Keratinocyte (primary cell): Measurements from ENCODE around the gene CACNA1C. TPM values are rescaled to one million over a fixed set of nuclear protein-coding genes. Genes with fewer than 3 reads are reported as not detected.

Experiments
- DNase-seq: peaks from one replicate; pipeline ENCODE4 v3.0.0-alpha.2; 2011; ENCODE audit warnings: low read depth, missing footprints, low spot score
- FAIRE-seq: peaks from 2 replicates; lab custom pipeline; 2011; peaks lifted over from hg19 to GRCh38; lab: Jason Lieb, UNC
- H2AFZ ChIP-seq: 2 replicates; pipeline ENCODE4 v1.6.0; 2012; ENCODE audit warnings: low read length, control low read depth, inconsistent platforms; ENCODE audit not compliant: control insufficient read depth
- H3K27ac ChIP-seq: 2 replicates; pipeline ENCODE4 v1.5.1; 2011; ENCODE audit warnings: low read length; ENCODE audit not compliant: control insufficient read depth, insufficient read depth
- H3K27me3 ChIP-seq: 3 replicates; pipeline ENCODE4 v1.6.0; 2011; ENCODE audit warnings: low read length; ENCODE audit not compliant: control insufficient read depth, insufficient read depth; ENCODE audit errors: extremely low read depth
- H3K36me3 ChIP-seq, 2 experiments: 2 replicates in 1 of 2; 3 replicates in 1 of 2; pipeline ENCODE4 v1.5.1; 2011; ENCODE audit warnings: low read length in 2 of 2, mild to moderate bottlenecking in 1 of 2; ENCODE audit not compliant: control insufficient read depth in 2 of 2, insufficient read depth in 2 of 2; ENCODE audit errors: extremely low read depth in 1 of 2
- H3K4me1 ChIP-seq: 3 replicates; pipeline ENCODE4 v1.5.1; 2011; ENCODE audit warnings: low read length; ENCODE audit not compliant: control insufficient read depth, insufficient read depth; ENCODE audit errors: extremely low read depth
- H3K4me2 ChIP-seq: 3 replicates; pipeline ENCODE4 v1.6.0; 2011; ENCODE audit warnings: low read depth, low read length; ENCODE audit not compliant: control insufficient read depth, insufficient read depth; ENCODE audit errors: extremely low read depth
- H3K4me3 ChIP-seq, 3 experiments: fragments of 200-600 bp in 1 of 3; sonication (generic) in 1 of 3; 2 replicates in 2 of 3; 3 replicates in 1 of 3; pipeline ENCODE4 v1.5.1; 2011 to 2016; ENCODE audit warnings: low read length in 3 of 3, mild to moderate bottlenecking in 3 of 3, control low read depth in 2 of 3, inconsistent platforms in 1 of 3, low read depth in 1 of 3, mixed read lengths in 1 of 3, mixed run types in 1 of 3, moderate library complexity in 1 of 3; ENCODE audit not compliant: control insufficient read depth in 2 of 3, insufficient read depth in 2 of 3; ENCODE audit errors: extremely low read depth in 1 of 3
- H3K79me2 ChIP-seq: 2 replicates; pipeline ENCODE4 v1.6.0; 2012; ENCODE audit warnings: low read length; ENCODE audit not compliant: control insufficient read depth, insufficient read depth
- H3K9ac ChIP-seq: 3 replicates; pipeline ENCODE4 v1.6.0; 2011; ENCODE audit warnings: low read length; ENCODE audit not compliant: control insufficient read depth, insufficient read depth; ENCODE audit errors: extremely low read depth
- H3K9me1 ChIP-seq: 3 replicates; pipeline ENCODE4 v1.6.0; 2011; ENCODE audit warnings: low read length; ENCODE audit not compliant: control insufficient read depth, insufficient read depth; ENCODE audit errors: extremely low read depth
- H3K9me3 ChIP-seq: 2 replicates; pipeline ENCODE4 v1.5.1; 2012; ENCODE audit warnings: low read depth, low read length; ENCODE audit not compliant: control insufficient read depth
- H4K20me1 ChIP-seq: 3 replicates; pipeline ENCODE4 v1.6.0; 2011; ENCODE audit warnings: low read length; ENCODE audit not compliant: control insufficient read depth, insufficient read depth; ENCODE audit errors: extremely low read depth
- EZH2 ChIP-seq: IDR thresholded peaks from one replicate; pipeline ENCODE4 v1.6.1; 2012; ENCODE audit warnings: inconsistent platforms, mild to moderate bottlenecking, low read length, moderate library complexity
- dilution Hi-C: fragments of 300-500 bp; cut with MboI; formaldehyde crosslinking; loops from one replicate; pipeline ENCODE4 v1.7.0; 2020; ENCODE audit warnings: low sequenced_read_pairs; ENCODE audit not compliant: extremely low pct_ligation_motif_present
- polyA plus RNA-seq, 5 experiments: library from polyadenylated mRNA; depleted of rRNA in 3 of 5; stranded (reverse) in 3 of 5; stranded (forward) in 1 of 5; unstranded in 1 of 5; fragments of >200 nt; gene quantifications; 1 replicate in 1 of 5; 2 replicates in 3 of 5; 3 replicates in 1 of 5; pipeline versions ENCODE4 v1.2.1 to v1.2.3, GENCODE V29; 2011 to 2012; ENCODE audit warnings: missing spikeins in 2 of 5, low read depth in 1 of 5, low replicate concordance in 1 of 5
- TF ChIP-seq, protein P1 (sequence below), 3 experiments: IDR thresholded peaks in 1 of 3; conservative IDR thresholded peaks in 1 of 3; optimal IDR thresholded peaks in 1 of 3; 2 replicates in 2 of 3; 3 replicates in 1 of 3; pipeline versions ENCODE3 to v1.5.1; 2011; ENCODE audit warnings: low read length in 3 of 3, mild to moderate bottlenecking in 3 of 3, moderate library complexity in 2 of 3, control low read depth in 1 of 3, inconsistent platforms in 1 of 3; ENCODE audit not compliant: insufficient read depth in 2 of 3; ENCODE audit errors: extremely low read depth in 1 of 3

CACNA1C gene
- polyA plus RNA-seq, 1 donor (not counting 4 experiments of a cell fraction or from before 2014, with no cell fraction given): not detected

GRCh38 chr12:2264651-2265232, 212.0 kb downstream of the CACNA1C start:
- TF ChIP-seq, protein P1, sequence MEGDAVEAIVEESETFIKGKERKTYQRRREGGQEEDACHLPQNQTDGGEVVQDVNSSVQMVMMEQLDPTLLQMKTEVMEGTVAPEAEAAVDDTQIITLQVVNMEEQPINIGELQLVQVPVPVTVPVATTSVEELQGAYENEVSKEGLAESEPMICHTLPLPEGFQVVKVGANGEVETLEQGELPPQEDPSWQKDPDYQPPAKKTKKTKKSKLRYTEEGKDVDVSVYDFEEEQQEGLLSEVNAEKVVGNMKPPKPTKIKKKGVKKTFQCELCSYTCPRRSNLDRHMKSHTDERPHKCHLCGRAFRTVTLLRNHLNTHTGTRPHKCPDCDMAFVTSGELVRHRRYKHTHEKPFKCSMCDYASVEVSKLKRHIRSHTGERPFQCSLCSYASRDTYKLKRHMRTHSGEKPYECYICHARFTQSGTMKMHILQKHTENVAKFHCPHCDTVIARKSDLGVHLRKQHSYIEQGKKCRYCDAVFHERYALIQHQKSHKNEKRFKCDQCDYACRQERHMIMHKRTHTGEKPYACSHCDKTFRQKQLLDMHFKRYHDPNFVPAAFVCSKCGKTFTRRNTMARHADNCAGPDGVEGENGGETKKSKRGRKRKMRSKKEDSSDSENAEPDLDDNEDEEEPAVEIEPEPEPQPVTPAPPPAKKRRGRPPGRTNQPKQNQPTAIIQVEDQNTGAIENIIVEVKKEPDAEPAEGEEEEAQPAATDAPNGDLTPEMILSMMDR (optimal IDR thresholded peaks at IDR 0.05 in 1 of 3, IDR thresholded peaks at IDR 0.05 in 1 of 3, conservative IDR thresholded peaks at IDR 0.05 in 1 of 3; ENCODE audit: extremely low read depth in 1 of 3, insufficient read depth in 2 of 3, low read length in 3 of 3): no peak
- TF ChIP-seq EZH2: no peak

GRCh38 chr12:2265461-2266167, 212.8 kb downstream of the CACNA1C start:
- peaks cover 22% of the 10 kb centered on the region for H3K27me3 ChIP-seq
- H3K27ac ChIP-seq: no peak overlapping the region
- no peaks in the 10 kb centered on the region for H4K20me1 ChIP-seq
- dilution Hi-C loops: no loop called here
- no peak for FAIRE-seq
- no peak overlapping the region for H3K4me2 ChIP-seq
- H3K4me1 ChIP-seq: no peaks in the 10 kb centered on the region
- DNase-seq: no peak
- no peaks in the 10 kb centered on the region for H3K36me3 ChIP-seq
- TF ChIP-seq EZH2: no peak
- TF ChIP-seq, protein P1 (optimal IDR thresholded peaks at IDR 0.05 in 1 of 3, IDR thresholded peaks at IDR 0.05 in 1 of 3, conservative IDR thresholded peaks at IDR 0.05 in 1 of 3; ENCODE audit: extremely low read depth in 1 of 3, insufficient read depth in 2 of 3, low read length in 3 of 3): no peak
- H3K79me2 ChIP-seq: no peaks in the 10 kb centered on the region
- no peaks in the 10 kb centered on the region for H3K9me1 ChIP-seq
- H3K4me3 ChIP-seq: no peak overlapping the region
- H3K9ac ChIP-seq: no peak overlapping the region
- H2AFZ ChIP-seq: no peak overlapping the region
- no peaks in the 10 kb centered on the region for H3K9me3 ChIP-seq

More at GRCh38 chr12:2264651-2265232, 212.0 kb downstream of the CACNA1C start:
- dilution Hi-C loops: no loop called here
- Histone ChIP-seq H3K9me3 (no peaks in the 10 kb centered on the region), H3K27ac (no peak overlapping the region), H4K20me1 (no peaks in the 10 kb centered on the region), H2AFZ (no peak overlapping the region), H3K36me3 (no peaks in the 10 kb centered on the region), H3K9me1 (no peaks in the 10 kb centered on the region), H3K4me3 (no peak overlapping the region), H3K4me1 (no peaks in the 10 kb centered on the region), H3K79me2 (no peaks in the 10 kb centered on the region), H3K27me3 (peaks cover 22% of the 10 kb centered on the region), H3K4me2 (no peak overlapping the region), H3K9ac (no peak overlapping the region)
- DNase-seq (no peak), FAIRE-seq (no peak)
